ENCODE measurements around the gene SH3RF3.

The SH3RF3 gene

GRCh38 chr2:109193807-109194619 lies 65.0 kb downstream of the SH3RF3 start:
- no peaks in the 10 kb centered on the region for H3K27me3 ChIP-seq (ENCODE audit: insufficient read depth, poor library complexity, severe bottlenecking)
- H3K4me1 ChIP-seq (ENCODE audit: insufficient read depth, poor library complexity, severe bottlenecking) = no peaks in the 10 kb centered on the region
- no peak overlapping the region for H3K27ac ChIP-seq (ENCODE audit: poor library complexity, severe bottlenecking)
- no peak overlapping the region for H3K4me3 ChIP-seq (ENCODE audit: severe bottlenecking)
- H3K9me3 ChIP-seq (ENCODE audit: severe bottlenecking) = no peaks in the 10 kb centered on the region
- TF ChIP-seq, protein P1, sequence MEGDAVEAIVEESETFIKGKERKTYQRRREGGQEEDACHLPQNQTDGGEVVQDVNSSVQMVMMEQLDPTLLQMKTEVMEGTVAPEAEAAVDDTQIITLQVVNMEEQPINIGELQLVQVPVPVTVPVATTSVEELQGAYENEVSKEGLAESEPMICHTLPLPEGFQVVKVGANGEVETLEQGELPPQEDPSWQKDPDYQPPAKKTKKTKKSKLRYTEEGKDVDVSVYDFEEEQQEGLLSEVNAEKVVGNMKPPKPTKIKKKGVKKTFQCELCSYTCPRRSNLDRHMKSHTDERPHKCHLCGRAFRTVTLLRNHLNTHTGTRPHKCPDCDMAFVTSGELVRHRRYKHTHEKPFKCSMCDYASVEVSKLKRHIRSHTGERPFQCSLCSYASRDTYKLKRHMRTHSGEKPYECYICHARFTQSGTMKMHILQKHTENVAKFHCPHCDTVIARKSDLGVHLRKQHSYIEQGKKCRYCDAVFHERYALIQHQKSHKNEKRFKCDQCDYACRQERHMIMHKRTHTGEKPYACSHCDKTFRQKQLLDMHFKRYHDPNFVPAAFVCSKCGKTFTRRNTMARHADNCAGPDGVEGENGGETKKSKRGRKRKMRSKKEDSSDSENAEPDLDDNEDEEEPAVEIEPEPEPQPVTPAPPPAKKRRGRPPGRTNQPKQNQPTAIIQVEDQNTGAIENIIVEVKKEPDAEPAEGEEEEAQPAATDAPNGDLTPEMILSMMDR (IDR thresholded peaks at IDR 0.05; ENCODE audit: poor library complexity, severe bottlenecking) = no peak
- H3K36me3 ChIP-seq (ENCODE audit: low read depth) = no peaks in the 10 kb centered on the region
- ATAC-seq (ENCODE audit: low read depth) (no peak), DNase-seq (ENCODE audit: low spot score) (no peak)

DNA sequence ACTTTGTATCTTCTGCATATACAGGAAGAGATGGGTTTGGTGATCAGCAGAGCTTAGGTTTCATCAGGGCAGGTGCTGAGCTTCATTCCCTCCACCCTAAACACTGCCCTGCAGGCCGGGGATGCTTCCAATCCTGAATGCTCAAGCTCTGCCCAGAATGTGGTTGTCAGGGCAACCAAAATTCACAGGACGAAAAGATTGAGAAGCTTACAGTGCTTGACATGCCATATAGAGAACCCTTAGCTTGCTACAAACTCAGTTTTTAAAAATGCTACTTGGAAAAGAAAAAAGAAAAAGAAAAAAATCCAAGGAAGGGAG lies 65.6 kb downstream of the SH3RF3 start:
- no peak for ATAC-seq (ENCODE audit: low read depth)
- TF ChIP-seq, protein P1 (IDR thresholded peaks at IDR 0.05; ENCODE audit: poor library complexity, severe bottlenecking) = no peak
- H3K4me1 ChIP-seq (ENCODE audit: insufficient read depth, poor library complexity, severe bottlenecking) = no peaks in the 10 kb centered on the region

DNA sequence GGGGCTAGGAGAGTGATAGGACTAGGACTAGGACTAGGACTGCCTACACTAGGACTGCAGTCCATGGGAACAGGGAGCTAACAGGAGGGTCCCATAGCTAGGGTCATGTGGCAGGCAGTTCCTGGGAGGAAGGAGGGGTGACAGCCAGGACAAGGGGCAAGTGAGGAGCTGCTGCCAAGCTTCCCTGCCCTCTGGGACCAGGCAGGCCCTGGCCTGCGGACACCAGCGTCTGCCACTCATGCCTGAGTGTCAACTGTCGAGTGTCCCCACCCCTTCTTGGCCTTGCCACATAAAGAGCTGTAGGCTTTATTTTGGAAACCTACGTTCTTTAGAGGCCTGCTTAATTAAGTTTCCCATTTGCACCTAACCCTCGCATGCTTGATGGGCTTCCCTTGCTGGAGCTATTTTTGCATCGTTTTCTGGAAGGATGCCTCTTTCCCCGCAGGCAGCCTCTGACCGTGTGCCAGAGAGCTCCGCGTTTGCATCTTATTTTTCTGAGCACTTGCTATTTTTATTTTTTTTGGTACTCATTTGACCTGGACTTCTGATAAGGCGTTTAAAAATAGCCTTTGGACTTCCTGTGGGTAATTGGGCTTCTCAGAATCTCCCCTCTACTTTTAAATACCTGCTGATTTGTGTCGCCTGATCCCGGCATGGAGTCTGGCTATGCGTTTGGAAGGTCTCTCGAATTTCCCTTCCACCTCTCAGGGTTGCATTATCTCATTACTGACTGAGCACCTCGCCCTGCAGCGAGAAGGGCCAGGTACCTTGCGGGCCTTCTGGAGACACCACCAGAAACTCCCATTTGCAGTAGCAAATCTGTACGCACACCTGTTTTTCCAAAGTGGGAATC lies 66.4 kb downstream of the SH3RF3 start:
- Histone ChIP-seq H3K4me3 (ENCODE audit: severe bottlenecking) (no peak overlapping the region), H3K4me1 (ENCODE audit: insufficient read depth, poor library complexity, severe bottlenecking) (no peaks in the 10 kb centered on the region), H3K9me3 (ENCODE audit: severe bottlenecking) (no peaks in the 10 kb centered on the region), H3K27me3 (ENCODE audit: insufficient read depth, poor library complexity, severe bottlenecking) (no peaks in the 10 kb centered on the region), H3K27ac (ENCODE audit: poor library complexity, severe bottlenecking) (no peak overlapping the region), H3K36me3 (ENCODE audit: low read depth) (no peaks in the 10 kb centered on the region)
- no peak for DNase-seq (ENCODE audit: low spot score)
- ATAC-seq (ENCODE audit: low read depth) = no peak
- TF ChIP-seq, protein P1 (IDR thresholded peaks at IDR 0.05; ENCODE audit: poor library complexity, severe bottlenecking) = no peak

More for the DNA sequence above, 65.6 kb downstream of the SH3RF3 start:
- H3K36me3 ChIP-seq (ENCODE audit: low read depth) = no peaks in the 10 kb centered on the region
- no peaks in the 10 kb centered on the region for H3K27me3 ChIP-seq (ENCODE audit: insufficient read depth, poor library complexity, severe bottlenecking)
- no peak overlapping the region for H3K4me3 ChIP-seq (ENCODE audit: severe bottlenecking)
- H3K27ac ChIP-seq (ENCODE audit: poor library complexity, severe bottlenecking) = no peak overlapping the region
- DNase-seq (ENCODE audit: low spot score) = no peak
- no peaks in the 10 kb centered on the region for H3K9me3 ChIP-seq (ENCODE audit: severe bottlenecking)

GRCh38 chr2:109196081-109196875 lies 67.3 kb downstream of the SH3RF3 start:
- no peaks in the 10 kb centered on the region for H3K9me3 ChIP-seq (ENCODE audit: severe bottlenecking)
- ATAC-seq (ENCODE audit: low read depth) (no peak), DNase-seq (ENCODE audit: low spot score) (no peak)
- H3K36me3 ChIP-seq (ENCODE audit: low read depth) = no peaks in the 10 kb centered on the region
- H3K27ac ChIP-seq (ENCODE audit: poor library complexity, severe bottlenecking) = no peak overlapping the region
- no peaks in the 10 kb centered on the region for H3K27me3 ChIP-seq (ENCODE audit: insufficient read depth, poor library complexity, severe bottlenecking)
- TF ChIP-seq, protein P1 (IDR thresholded peaks at IDR 0.05; ENCODE audit: poor library complexity, severe bottlenecking) = no peak
- H3K4me1 ChIP-seq (ENCODE audit: insufficient read depth, poor library complexity, severe bottlenecking) = no peaks in the 10 kb centered on the region
- H3K4me3 ChIP-seq (ENCODE audit: severe bottlenecking) = no peak overlapping the region

Measured in RWPE2 (cell line).